SK-N-SH (cell line): Measurements from ENCODE around the gene UBTF. TPM values are rescaled to one million over a fixed set of nuclear protein-coding genes. Genes with fewer than 3 reads are reported as not detected.

ENCODE experiments used
- CTCF ChIA-PET: fragments of 300-600, 350-600 bp; formaldehyde crosslinking; extraction: SDS; loops from one replicate; lab custom pipeline; 2021; lab: Yijun Ruan, JAX
- POLR2A ChIA-PET: fragments of 350-600 bp; sonication (Branson Sonifier 250); formaldehyde crosslinking; extraction: SDS; loops from one replicate; lab custom pipeline; 2020; ENCODE audit warnings: antibody characterized with exemption, inconsistent platforms; lab: Yijun Ruan, JAX
- DNase-seq: peaks from one replicate; pipeline ENCODE4 v3.0.0; 2012
- H2AFZ ChIP-seq: fragments of 200-600 bp; sonication (generic); 2 replicates; pipeline ENCODE4 v1.8.1; 2016; ENCODE audit warnings: antibody characterized with exemption, mild to moderate bottlenecking, low read depth
- H3F3A ChIP-seq: fragments of 200-600 bp; sonication (generic); replicated peaks from 2 replicates; pipeline ENCODE3; 2016; ENCODE audit warnings: antibody characterized with exemption, mild to moderate bottlenecking; ENCODE audit not compliant: insufficient read depth
- H3K27ac ChIP-seq, 2 experiments: fragments of 200-500 bp in 1 of 2; fragments of 200-600 bp in 1 of 2; sonication (Bioruptor generic) in 1 of 2; sonication (generic), shearing (Covaris generic) in 1 of 2; 2 replicates each; pipeline versions ENCODE4 v1.5.1 to v1.6.1; 2014 to 2016; ENCODE audit warnings: low read depth in 2 of 2, inconsistent platforms in 1 of 2, low read length in 1 of 2, mild to moderate bottlenecking in 1 of 2, mixed read lengths in 1 of 2
- H3K27me3 ChIP-seq: fragments of 200-600 bp; sonication (generic), shearing (Covaris generic); 2 replicates; pipeline ENCODE4 v1.6.1; 2016; ENCODE audit warnings: mixed run types; ENCODE audit not compliant: insufficient read depth
- H3K36me3 ChIP-seq, 2 experiments: fragments of 200-500 bp in 1 of 2; fragments of 200-600 bp in 1 of 2; sonication (Bioruptor generic) in 1 of 2; sonication (generic) in 1 of 2; replicated peaks in 1 of 2; 2 replicates each; pipeline versions ENCODE3 to v1.5.1; 2014 to 2016; ENCODE audit warnings: low read length in 1 of 2, mild to moderate bottlenecking in 1 of 2; ENCODE audit not compliant: insufficient read depth in 2 of 2, control insufficient read depth in 1 of 2
- H3K4me1 ChIP-seq, 2 experiments: fragments of 200-500 bp in 1 of 2; fragments of 200-600 bp in 1 of 2; sonication (Bioruptor generic) in 1 of 2; sonication (generic), shearing (Covaris generic) in 1 of 2; 2 replicates each; pipeline versions ENCODE4 v1.5.1 to v1.6.1; 2014 to 2016; ENCODE audit warnings: low read depth in 1 of 2, low read length in 1 of 2, mixed run types in 1 of 2; ENCODE audit not compliant: insufficient read depth in 2 of 2, control insufficient read depth in 1 of 2
- H3K4me2 ChIP-seq: fragments of 200-600 bp; sonication (generic), shearing (Covaris generic); 2 replicates; pipeline ENCODE4 v1.6.1; 2017; ENCODE audit warnings: mixed run types
- H3K4me3 ChIP-seq, 2 experiments: fragments of 200-500 bp in 1 of 2; fragments of 200-600 bp in 1 of 2; sonication (Bioruptor generic) in 1 of 2; sonication (generic), shearing (Covaris generic) in 1 of 2; 2 replicates each; pipeline versions ENCODE4 v1.5.1 to v1.8.1; 2014 to 2016; ENCODE audit warnings: low read depth in 2 of 2, inconsistent platforms in 1 of 2, low read length in 1 of 2, mild to moderate bottlenecking in 1 of 2, mixed read lengths in 1 of 2, moderate library complexity in 1 of 2
- H3K79me2 ChIP-seq: fragments of 200-600 bp; sonication (generic); 2 replicates; pipeline ENCODE4 v1.8.1; 2017; ENCODE audit warnings: mild to moderate bottlenecking; ENCODE audit not compliant: insufficient read depth
- H3K9ac ChIP-seq: fragments of 200-600 bp; sonication (generic); 2 replicates; pipeline ENCODE4 v1.6.1; 2017; ENCODE audit warnings: mixed run types
- H3K9me2 ChIP-seq: fragments of 200-600 bp; sonication (generic); 2 replicates; pipeline ENCODE4 v1.6.1; 2017; ENCODE audit warnings: mixed run types
- H3K9me3 ChIP-seq: fragments of 200-600 bp; sonication (generic); 2 replicates; pipeline ENCODE4 v1.6.1; 2017; ENCODE audit warnings: mixed run types, mild to moderate bottlenecking, moderate library complexity
- H4K20me1 ChIP-seq: fragments of 200-600 bp; sonication (generic); 2 replicates; pipeline ENCODE4 v1.6.1; 2017; ENCODE audit warnings: mild to moderate bottlenecking, mixed run types; ENCODE audit not compliant: insufficient read depth
- FOXJ3 ChIP-seq: sonication (generic); formaldehyde crosslinking; IDR thresholded peaks from 2 replicates; pipeline ENCODE4 v1.5.1; 2020; ENCODE audit warnings: mild to moderate bottlenecking, missing genetic modification reagents
- POLR2AphosphoS5 ChIP-seq: IDR thresholded peaks from 2 replicates; pipeline ENCODE4 v1.6.1; 2012; ENCODE audit warnings: low read depth, low read length
- RCOR1 ChIP-seq: fragments of 150-350 bp; IDR thresholded peaks from 2 replicates; pipeline ENCODE4 v1.6.1; 2017; ENCODE audit warnings: antibody characterized with exemption, low read length
- USF2 ChIP-seq: fragments of 150-350 bp; IDR thresholded peaks from 2 replicates; pipeline ENCODE4 v1.6.1; 2017; ENCODE audit warnings: antibody characterized with exemption, low read length, low read depth, borderline replicate concordance
- WGBS: methylation state at CpG from one replicate; pipeline ENCODE4 v1.1.6; 2017; ENCODE audit warnings: low lambda C conversion rate; 5-methylcytosine and 5-hydroxymethylcytosine counted together
- polyA plus RNA-seq, 3 experiments: library from polyadenylated mRNA; depleted of rRNA; stranded (reverse); fragments of >200 nt; gene quantifications; 2 replicates each; pipeline ENCODE4 v1.2.3, GENCODE V29; 2012
- small RNA-seq, 7 experiments: library from RNA; depleted of rRNA; stranded (forward); fragments of <200 nt; gene quantifications; one replicate each; pipeline ENCODE3, GENCODE V24; 2012

Gene UBTF
- polyA plus RNA-seq, 1 of the 3 experiments (the other 2 are of a cell fraction), result 37.2 TPM

GRCh38 chr17:44155488-44155887 lies 64.0 kb downstream of the UBTF start:
- WGBS, result 100% methylated on average over 2 of the region's 2 CpGs
- peaks cover 0 to 16% of the 10 kb centered on the region in 2 experiments for H3K36me3 ChIP-seq
- no peak overlapping the region for H3K27ac ChIP-seq
- H3F3A ChIP-seq, result no peaks in the 10 kb centered on the region
- no peak overlapping the region for H3K9ac ChIP-seq
- H3K4me1 ChIP-seq, result no peaks in the 10 kb centered on the region; a peak in 1 of 4 replicates
- TF ChIP-seq USF2, result no peak
- no peak for TF ChIP-seq RCOR1
- TF ChIP-seq POLR2AphosphoS5, result no peak
- no peak for TF ChIP-seq FOXJ3 (CRISPR knock-in tag)
- no peak for DNase-seq
- H2AFZ ChIP-seq, result no peak overlapping the region
- no peak overlapping the region for H3K4me3 ChIP-seq
- CTCF ChIA-PET, result interaction anchor here (1.2 kb wide), 1 partner anchor 14 kb away, joined by 3 read pairs; no protein-coding TSS in a partner anchor
- no peaks in the 10 kb centered on the region for H3K9me2 ChIP-seq
- no peaks in the 10 kb centered on the region for H4K20me1 ChIP-seq
- POLR2A ChIA-PET, result interaction anchor here (1.4 kb wide), 1 partner anchor 9 kb away, joined by 4 read pairs; no protein-coding TSS in a partner anchor
- peaks cover 30% of the 10 kb centered on the region; the same call in 1 of the 2 replicates for H3K79me2 ChIP-seq
- no peak overlapping the region for H3K4me2 ChIP-seq
- H3K27me3 ChIP-seq, result no peaks in the 10 kb centered on the region
- H3K9me3 ChIP-seq, result no peaks in the 10 kb centered on the region

Small RNA genes lying within 50 kb of the gene (small RNA-seq; reads per million reads assigned to genes)
- gene MIR6782, result 0 to 0.43 (median 0) reads per million in 7 experiments

Other genes with a start within 250 kb of the UBTF start
- gene NAGS, start 215.1 kb downstream of the UBTF start, polyA plus RNA-seq (2012; rRNA removed), result 1.6 and 1.7 TPM in 2 replicates
- 62.9 and 63.6 TPM in 2 replicates for gene TMEM101, start 204.7 kb downstream of the UBTF start, polyA plus RNA-seq (2012; rRNA removed)
- gene LSM12, start 153.0 kb downstream of the UBTF start, polyA plus RNA-seq (2012; rRNA removed), result 26.6 and 31.3 TPM in 2 replicates
- 158 and 166 TPM in 2 replicates for gene G6PC3, start 148.9 kb downstream of the UBTF start, polyA plus RNA-seq (2012; rRNA removed)
- gene HDAC5, start 96.0 kb downstream of the UBTF start, polyA plus RNA-seq (2012; rRNA removed), result 19.0 and 21.0 TPM in 2 replicates
- 3.2 and 4.0 TPM in 2 replicates for gene HROB, start 77.7 kb downstream of the UBTF start, polyA plus RNA-seq (2012; rRNA removed)
- not detected in 2 replicates for gene ASB16, start 49.0 kb downstream of the UBTF start, polyA plus RNA-seq (2012; rRNA removed)
- gene TMUB2, start 32.7 kb downstream of the UBTF start, polyA plus RNA-seq (2012; rRNA removed), result 49.5 and 62.2 TPM in 2 replicates
- gene ATXN7L3, start 19.8 kb downstream of the UBTF start, polyA plus RNA-seq (2012; rRNA removed), result 47.7 and 57.9 TPM in 2 replicates
- not detected in 2 replicates for gene SLC4A1, start 48.5 kb upstream of the UBTF start, polyA plus RNA-seq (2012; rRNA removed)
- gene RUNDC3A, start 88.9 kb upstream of the UBTF start, polyA plus RNA-seq (2012; rRNA removed), result 8.9 and 11.0 TPM in 2 replicates
- 106 and 131 TPM in 2 replicates for gene SLC25A39, start 105.1 kb upstream of the UBTF start, polyA plus RNA-seq (2012; rRNA removed)
- gene GRN, start 125.6 kb upstream of the UBTF start, polyA plus RNA-seq (2012; rRNA removed), result 360 and 442 TPM in 2 replicates
- gene FAM171A2, start 144.2 kb upstream of the UBTF start, polyA plus RNA-seq (2012; rRNA removed), result 4.8 and 4.9 TPM in 2 replicates
- 1.3 and 1.9 TPM in 2 replicates for gene ITGA2B, start 170.0 kb upstream of the UBTF start, polyA plus RNA-seq (2012; rRNA removed)